HK-2 (cell line): ENCODE measurements around the gene CNTN1.
"Not testable (repeated sequence)": the region's sequence is repeated elsewhere in the genome, so short reads cannot be mapped to it uniquely, and the experiment has no call there.

Experiments
- DNase-seq: peaks from one replicate; pipeline ENCODE4 v3.0.0-alpha.2; 2018; ENCODE audit not compliant: unreplicated experiment

CNTN1 gene

DNA sequence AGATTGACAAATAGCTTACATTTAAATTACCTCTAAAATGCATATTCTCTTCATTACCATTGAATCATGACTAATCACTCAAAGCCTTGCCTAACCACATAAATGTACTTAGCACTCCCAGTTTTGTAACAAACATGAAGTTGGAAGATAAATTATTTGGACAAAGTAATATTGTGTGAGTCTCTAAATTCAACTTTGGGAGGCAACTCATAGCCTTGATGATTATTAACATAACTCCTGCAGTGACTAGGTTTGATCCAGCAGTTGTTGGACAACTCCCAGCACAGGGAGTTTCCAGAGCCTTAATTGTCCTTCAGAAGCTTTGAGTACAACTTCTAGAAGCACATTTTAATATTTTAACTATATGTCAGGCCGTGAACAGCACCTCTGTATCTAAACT is 342.4 kb downstream of the CNTN1 start:
- no peak for DNase-seq

DNA sequence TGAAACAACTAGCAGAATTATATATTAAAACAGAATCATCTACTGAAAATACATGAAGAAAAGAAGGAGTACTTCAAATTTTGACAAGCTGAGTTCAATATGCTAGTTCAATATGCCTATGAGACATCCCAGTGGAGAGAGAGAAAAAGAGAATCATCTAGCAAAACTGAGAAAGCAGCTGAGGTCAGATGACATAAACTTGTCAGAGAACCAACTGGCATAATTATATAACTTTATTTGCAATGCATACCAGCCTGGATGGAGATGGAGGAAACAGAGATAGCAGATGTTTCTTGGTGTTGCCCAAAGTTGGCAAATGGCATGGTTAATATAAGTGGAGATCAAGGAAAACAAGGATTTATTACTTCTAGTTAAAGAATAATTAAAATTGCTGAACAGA is 347.2 kb downstream of the CNTN1 start:
- no peak for DNase-seq

DNA sequence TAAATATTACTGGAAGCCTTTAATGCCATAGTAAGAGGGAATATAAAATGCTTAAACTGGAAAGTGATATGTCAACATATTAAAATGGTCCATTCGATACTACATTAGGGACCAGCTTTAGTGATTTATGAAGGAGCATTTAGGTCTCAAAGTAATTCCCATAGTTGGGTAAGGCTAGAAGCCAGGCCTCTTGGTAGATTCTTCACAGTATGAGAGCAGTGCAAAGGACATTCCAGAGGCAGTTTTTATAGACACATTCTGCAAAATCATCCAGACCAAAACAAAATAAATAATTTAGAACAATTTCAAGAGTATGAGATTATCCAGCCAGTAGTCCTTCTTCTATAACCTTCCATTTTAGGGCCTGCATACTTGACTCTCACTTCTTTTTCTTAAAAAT is 353.3 kb downstream of the CNTN1 start:
- DNase-seq: no peak

DNA sequence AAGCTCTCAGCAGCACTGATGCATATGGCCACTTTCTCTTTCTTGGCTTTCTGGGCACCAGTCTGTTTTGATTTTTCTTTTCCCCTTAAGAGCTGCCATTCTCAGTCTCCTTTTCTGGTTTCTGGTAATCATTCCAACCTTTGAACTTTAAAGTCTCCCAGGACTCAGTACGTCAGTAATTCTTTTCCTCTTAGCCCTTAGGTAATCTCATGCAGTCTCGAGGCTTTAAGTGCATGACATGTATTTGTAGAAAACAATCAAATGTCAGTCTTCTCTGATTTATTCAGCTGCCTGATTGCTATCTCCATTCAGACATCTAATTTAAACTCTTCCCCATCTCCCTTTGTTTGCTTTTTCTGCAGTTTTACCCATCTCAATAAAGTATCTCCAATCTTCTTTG is 356.8 kb downstream of the CNTN1 start:
- no peak for DNase-seq

DNA sequence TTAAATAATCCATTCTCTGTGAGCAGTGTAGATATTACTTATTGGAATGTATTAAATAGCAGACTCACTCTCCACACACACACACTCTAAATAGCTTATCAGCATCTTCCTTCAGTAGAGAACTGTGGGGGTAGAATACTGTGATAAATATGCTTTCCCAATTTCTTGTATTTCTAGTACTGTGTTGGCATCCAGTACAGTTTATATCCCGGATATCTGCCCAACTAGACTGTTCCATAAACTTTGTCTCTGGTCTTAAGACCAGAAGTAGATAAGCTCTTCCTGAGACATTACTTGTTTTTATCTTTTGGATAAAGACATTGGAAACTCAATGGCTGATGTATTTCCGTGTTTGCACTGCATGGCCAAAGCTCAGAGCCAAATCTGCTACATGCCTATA is 359.7 kb downstream of the CNTN1 start:
- DNase-seq: no peak

DNA sequence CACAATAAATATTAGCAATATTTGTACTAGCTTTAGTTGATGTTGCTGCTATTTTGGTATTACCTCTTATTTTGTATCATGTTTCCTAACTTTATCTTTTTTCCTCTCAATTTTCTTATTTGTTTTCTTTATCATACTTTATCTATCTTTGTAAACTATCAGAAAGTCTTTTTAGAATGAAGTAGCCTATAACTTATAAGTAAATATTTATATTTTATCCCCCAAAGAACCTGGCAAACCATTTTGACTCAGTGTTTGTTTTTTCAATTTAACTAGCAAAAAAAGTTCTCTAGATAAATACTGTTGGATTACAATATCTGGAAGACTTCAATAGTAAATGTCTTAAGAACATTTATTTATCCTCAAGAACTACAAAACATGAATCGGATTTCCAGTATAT is 360.2 kb downstream of the CNTN1 start:
- DNase-seq: no peak

DNA sequence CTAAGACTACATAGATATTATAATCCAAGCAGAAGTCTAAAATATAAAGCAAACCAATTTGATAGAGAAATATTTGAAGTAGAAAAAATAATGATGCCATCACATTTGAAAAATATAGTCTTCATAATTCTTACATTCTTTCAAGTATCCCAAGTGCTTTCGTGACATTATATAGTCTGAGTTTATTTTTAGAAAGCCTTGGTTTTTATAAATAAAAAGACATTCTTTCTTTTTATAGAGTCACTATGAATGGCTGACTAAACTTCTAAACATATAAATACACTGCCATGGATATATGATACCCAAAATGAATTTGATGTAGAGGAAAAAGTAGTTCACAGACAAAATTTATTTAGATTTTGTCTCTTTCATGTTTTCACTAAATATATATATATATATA is 360.8 kb downstream of the CNTN1 start:
- DNase-seq: no peak

DNA sequence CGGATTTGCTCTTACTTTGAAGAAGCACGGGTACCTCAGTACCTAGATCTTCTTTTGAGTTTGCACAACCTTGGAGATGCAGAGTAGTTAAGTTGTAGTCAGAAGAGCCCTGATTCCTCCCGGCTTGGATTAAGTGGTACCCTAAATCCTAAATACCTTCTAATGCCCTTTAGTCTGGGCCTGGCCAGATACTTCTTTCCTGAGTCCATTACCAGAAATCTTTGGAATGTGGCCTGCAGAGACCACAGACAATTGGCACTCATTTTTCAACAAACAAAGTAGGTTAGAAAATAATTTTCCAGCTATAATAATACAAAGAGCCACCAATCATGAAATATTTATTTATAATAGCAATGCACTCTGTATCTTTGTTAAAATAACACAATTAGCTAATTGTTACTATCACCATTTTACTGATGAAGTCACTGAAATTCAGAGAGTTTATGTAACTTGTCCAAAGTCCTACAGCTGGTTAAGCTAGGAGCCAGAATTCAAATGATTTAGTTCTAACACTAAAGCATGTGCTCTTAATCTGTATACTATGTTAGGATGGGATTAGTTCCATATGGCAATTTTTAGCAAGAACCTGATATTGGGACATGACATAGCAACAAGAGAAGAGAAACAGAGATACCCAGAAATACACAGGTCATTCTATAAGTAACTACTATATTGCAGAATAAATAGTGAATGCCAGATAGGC is 363.8 kb downstream of the CNTN1 start:
- DNase-seq: no peak

DNA sequence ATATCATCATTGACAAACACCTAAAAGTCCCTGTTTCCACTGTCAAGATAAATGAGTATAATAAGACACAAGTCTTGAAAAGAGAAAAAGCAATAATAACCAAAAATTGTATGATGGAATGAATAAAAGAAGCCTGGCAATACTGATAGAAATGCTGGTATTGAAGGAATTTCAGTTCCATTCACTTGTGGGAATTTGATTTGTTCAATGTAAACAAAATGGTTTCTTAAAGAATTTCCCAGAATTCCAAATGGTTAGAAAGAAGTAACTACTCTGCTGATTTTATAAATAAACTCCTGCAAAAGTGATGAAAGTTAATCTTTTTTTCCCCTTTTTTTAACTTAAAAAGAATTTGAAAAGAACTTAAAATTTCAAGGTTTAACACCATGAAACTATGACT is 366.0 kb downstream of the CNTN1 start:
- no peak for DNase-seq

DNA sequence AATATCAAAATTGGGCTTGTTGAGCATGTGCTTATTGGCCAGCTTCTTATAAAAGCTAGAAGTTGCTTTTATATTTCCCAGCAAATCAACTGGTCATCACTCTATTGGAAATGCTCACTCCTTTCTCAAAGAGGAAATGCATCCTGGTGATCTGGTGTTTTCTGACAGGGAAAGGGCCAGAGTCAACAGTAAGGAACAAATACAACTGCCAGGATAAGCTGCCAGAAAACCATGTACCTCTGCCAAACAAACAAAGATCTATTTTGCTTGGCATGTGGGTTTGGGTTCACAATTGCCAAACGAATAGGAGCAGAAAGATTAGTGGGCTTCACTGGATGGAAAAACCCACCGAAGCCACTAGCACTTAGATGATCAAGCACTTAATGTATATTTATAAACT is 369.0 kb downstream of the CNTN1 start:
- no peak for DNase-seq

DNA sequence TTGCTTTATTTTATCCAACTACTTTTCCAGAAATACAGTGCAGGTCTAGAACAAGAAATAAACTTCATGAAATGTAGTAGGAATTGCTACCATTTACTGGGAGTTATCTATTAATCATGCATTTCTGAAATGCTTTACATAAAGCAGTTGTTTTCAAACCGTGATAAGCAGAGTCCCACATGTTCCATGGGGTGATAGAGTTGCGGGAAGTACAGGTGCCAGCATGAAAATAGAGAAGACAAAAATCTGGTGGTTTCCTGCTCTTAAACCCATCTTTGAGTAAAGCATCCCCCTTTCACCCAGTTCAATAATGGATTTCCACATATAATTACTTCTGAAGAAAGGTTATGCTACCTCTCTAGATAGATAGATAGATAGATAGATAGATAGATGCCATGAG is 372.2 kb downstream of the CNTN1 start:
- no peak for DNase-seq

DNA sequence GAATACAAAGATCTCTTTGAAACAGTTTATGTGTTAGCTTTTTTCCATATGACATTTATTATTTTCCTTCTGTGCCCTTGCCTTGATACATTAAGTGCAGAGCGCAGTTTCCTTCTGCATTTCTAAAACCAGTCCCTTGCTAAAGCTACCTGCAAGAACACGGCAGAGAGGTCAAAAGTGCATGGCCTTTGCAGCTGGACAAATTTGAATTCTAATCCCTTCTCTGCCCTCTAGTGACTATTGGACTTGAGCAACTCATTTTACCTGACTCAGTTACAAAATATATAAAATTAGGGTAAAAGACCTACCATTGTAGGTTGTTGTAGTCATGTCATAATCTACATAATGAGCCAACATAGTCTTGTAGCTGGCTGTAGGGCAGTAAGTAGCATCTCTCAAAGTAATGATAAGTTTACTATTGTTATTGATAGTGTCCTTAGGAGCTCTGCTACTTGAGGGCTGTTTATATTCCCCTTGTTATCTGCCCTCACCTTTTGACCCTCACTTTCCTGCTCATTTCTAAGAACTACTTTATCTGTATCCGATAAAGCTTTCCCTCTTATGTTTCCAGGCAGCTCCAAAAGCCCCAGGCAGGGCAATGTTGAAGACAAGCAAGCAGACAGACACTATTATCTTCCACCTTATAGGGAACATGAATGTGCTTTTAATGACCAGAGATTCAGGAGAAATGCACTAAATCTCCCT is 375.9 kb downstream of the CNTN1 start:
- no peak for DNase-seq

DNA sequence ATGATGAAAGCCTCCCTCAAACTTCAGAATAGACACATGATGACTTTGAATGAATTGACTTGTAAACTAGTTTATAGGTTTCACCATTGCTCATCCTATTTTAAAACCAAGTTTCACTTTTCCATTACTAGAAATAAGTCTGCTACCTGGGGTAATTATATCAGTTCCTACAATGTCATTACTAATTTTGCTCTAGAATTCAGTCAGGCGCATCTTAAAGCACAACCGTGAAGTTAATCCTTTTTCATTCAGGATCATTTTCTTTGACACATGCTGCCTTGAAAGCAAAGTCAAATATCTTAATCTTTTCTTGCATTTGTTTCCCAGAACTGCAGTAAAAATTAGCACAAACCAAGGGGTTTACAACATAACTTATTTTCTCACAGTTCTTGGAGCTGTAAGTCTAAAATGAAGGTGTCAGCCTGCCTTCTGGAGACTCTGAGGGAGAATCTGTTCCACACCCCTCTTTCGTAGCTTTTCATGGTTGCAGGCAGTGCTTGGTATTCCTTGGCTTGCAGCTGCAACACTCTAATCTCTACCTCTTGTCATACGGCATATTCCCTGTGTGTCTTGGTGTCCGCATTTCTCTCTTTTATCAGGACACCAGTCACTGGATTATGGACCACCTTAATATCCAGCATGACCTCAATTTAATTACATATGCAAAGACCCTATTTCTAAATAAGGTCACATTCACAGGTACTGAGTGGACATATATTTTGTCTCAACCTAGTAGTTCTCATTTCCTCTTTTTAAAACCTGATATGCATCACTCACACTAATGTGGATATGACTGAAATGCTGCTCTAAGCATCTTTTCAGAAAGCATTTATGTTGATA is 381.6 kb downstream of the CNTN1 start:
- DNase-seq: no peak

DNA sequence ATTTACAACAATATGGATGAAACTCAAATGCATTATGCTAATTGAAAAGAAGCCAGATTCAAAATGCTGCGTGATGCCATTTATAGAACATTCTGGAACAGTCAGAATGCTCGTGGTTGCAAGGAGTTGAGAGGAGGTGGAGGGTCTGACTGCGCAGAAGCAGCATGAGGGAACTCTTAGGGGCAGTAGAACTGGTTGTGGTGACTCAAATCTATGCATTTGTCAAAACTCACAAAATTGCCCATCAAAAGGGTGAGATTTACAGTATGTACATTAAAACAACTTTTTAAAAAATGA is 382.2 kb downstream of the CNTN1 start:
- DNase-seq: no peak

DNA sequence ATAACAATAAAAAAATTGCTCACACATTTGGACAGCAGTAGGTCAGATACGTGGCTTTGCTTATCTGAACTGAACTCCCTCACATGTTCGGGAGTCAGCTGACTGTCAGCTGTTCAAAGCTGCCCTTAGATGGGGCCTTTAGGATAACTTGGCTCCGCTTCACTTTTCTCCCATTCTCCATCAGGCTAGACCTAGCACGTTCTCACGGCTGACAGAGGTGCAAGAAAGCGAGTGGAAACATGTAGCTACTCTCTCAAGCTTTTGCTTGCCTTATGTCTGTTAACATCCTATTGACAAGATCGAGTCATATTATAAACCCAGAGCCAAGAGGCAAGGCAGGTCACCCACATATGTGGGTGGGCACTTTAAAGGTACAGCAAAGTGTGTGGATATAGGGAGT is 383.9 kb downstream of the CNTN1 start:
- no peak for DNase-seq

DNA sequence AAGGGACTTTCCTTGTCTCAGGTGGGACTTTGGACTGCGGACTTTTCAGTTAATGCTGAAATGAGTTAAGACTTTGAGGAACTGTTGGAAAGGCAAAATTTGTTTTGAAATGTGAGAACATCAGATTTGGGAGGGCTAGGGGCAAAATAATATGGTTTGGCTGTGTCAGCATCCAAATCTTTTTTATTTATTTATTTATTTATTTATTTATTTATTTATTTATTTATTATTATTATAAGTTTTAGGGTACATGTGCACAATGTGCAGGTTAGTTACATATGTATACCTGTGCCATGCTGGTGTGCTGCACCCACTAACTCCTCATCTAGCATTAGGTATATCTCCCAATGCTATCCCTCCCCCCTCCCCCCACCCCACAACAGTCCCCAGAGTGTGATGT is 389.0 kb downstream of the CNTN1 start:
- not testable (repeated sequence) for DNase-seq

DNA sequence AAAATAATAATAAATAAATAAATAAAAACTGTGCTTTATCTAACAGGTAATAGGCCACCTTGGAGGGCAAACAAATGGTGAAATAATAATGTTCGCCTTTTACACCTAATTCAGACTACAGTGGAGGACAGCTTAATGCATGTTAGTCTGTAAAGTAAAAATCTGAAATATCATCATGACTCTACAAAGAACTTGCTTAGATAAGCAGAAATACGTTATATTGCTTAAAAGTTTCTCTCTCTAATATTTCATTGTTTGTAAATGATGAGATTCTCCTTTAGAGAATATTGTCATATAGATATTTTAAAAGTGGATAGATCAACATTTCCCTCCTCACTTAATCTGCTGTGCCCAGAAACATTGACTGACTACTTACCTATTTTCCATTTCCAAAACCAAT is 397.2 kb downstream of the CNTN1 start:
- no peak for DNase-seq

DNA sequence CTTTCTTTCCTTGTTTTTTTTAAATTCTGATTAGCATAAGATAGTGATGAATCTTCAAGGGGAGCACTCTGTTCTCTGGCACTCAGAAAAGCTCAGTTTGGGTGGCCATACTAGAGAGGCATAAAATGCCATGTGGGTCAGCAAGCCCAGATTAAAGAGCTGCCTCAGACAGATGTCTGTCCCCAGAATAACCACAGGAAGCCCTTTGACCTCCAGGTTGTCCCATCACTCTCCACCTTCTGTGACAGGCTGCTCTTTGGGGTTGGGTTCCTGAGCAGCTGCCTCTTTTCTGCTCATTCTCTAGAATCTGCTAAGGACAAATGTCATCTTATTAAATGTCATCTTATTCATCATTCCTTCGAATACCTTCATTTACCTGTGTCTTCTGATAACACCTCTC is 399.9 kb downstream of the CNTN1 start:
- DNase-seq: no peak

DNA sequence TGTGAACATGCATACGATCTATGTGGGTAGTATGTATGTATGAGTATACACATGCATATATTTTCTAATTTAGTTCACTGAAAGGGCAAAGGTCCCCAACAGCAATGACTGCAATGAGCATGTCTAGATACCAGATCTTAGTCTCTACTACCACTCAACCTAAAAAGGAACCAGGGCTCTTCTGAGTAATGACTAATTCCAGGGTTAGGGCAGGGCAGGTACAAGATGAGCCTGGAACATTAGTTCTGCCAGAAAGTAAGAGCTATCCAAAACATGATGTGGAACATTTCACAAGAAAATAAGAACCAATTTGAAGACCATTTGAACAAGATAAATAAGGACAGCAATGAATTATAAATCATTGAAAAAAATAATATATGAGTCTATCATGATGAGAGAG is 404.6 kb downstream of the CNTN1 start:
- no peak for DNase-seq

DNA sequence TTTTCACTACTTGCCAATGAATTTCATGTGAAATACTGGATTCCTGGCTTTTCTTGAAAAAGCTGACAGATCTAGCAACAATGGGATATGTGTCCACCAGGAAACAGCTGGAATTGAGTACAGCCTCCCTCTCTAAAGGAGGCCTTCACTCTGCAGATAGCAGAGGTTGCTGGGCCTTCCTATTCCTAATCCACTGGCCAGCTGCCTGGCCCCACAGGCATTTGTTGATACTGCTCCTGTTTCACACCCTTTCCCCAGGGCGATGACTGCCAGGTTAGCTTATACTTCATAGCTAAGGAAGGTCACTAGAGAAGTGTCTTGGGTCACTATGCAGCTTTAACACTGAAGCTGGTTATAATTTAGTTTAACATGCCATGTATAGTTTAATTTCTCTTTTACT is 408.3 kb downstream of the CNTN1 start:
- DNase-seq: no peak

DNA sequence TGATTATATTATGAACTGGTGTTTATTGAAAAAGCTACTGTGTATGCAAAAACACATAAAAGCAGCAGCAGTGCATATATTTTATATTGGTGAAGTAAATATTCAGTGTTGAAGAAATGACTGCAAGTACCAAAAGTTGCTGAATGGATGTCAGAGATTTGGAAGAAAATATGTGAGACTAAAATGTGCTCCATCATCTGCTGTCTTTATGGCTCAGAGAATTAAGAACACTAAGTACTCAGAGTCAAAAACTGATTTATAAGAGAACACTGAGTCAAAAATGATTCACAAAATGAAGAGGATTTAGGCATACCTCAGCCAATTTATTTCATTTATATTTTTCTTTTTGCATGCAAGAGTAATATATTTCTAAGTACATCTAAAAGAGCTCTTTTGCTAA is 409.6 kb downstream of the CNTN1 start:
- DNase-seq: no peak

DNA sequence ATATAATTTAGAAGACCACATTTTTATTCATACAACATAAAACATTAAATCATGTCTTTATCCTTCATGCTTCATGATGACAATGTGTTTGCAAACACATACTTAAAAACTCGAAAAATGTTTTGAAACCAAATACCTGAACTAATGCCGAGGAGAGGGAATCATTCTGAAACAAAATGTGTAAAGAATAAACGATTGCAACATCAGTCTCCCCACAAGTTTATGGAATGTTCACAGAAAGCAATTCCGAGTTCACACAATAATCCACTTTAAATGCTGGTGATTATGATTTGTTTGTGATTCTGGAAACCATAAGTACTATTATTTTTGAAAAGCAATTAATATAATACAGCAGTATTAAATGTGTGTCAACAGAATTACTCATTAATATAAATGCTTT is 411.4 kb downstream of the CNTN1 start:
- no peak for DNase-seq

DNA sequence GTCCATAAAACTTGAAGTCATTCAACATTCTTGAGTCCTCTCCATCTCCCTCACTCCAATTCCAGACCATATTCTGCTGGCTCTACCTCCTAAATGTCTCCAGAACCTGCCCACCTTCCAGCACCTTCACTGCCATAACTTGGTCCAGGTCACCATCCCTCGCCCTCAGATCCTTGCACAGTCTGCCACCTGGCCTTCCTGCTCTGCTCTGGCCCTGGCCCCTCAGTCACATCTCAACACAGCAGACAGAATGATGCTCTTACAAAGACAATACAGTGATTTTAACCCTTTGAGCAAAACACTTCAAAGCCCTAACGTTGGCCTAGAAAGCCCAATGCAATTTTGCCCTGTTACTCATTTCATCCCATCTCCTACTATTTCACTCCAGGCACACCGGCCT is 414.1 kb downstream of the CNTN1 start:
- DNase-seq: no peak
